HG02852 (cell line): Measurements from ENCODE around the gene NHERF2.
A peak's percentile ranks its signal among the peaks of the same experiment; 100 is the strongest.

ENCODE experiments used
- ATAC-seq: cut with Tn5 transposase; IDR thresholded peaks from one replicate; pipeline ENCODE4 v1.9.1; 2021; ENCODE audit warnings: mild to moderate bottlenecking, moderate library complexity; ENCODE audit not compliant: unreplicated experiment

Gene NHERF2

GRCh38 chr16:2026461-2027023 lies at the start of gene NHERF2:
Gene NHERF2 (plus strand): TSS chr16:2026902. CDS start chr16:2027006, 104 bp downstream.
- ATAC-seq, result no peak

GRCh38 chr16:1976951-1977874 lies 49.5 kb upstream of the NHERF2 start:
- ATAC-seq, result no peak

- no peak for ATAC-seq
These were observed 48.8 kb upstream of the NHERF2 start for GRCh38 chr16:1977875-1978268.

GRCh38 chr16:1978476-1979120 lies 48.1 kb upstream of the NHERF2 start:
- no peak for ATAC-seq

- ATAC-seq, result no peak
These were observed 47.3 kb upstream of the NHERF2 start for GRCh38 chr16:1979271-1980029.

GRCh38 chr16:1980030-1980769 lies 46.5 kb upstream of the NHERF2 start:
- ATAC-seq, result no peak

- no peak for ATAC-seq
These were observed 46.0 kb upstream of the NHERF2 start for GRCh38 chr16:1980770-1981087.

GRCh38 chr16:1981398-1981836 lies 45.3 kb upstream of the NHERF2 start, which contains the start of gene NOXO1:
Gene NOXO1 (minus strand): TSS chr16:1981469. CDS start chr16:1981179, 290 bp downstream.
- no peak for ATAC-seq

- no peak for ATAC-seq
These were observed 44.7 kb upstream of the NHERF2 start for GRCh38 chr16:1982013-1982433.

- no peak for ATAC-seq
These were observed 43.6 kb upstream of the NHERF2 start for GRCh38 chr16:1982991-1983543.

GRCh38 chr16:1983544-1984346 lies 43.0 kb upstream of the NHERF2 start, which contains the start of gene GFER:
Gene GFER (plus strand): TSS chr16:1984193. CDS start chr16:1984219, 26 bp downstream.
- peak; percentile 62 for ATAC-seq

- no peak for ATAC-seq
These were observed 42.1 kb upstream of the NHERF2 start for GRCh38 chr16:1984347-1985225.

GRCh38 chr16:1985466-1986150 lies 41.1 kb upstream of the NHERF2 start:
- ATAC-seq, result no peak

GRCh38 chr16:1987198-1987597 lies 39.5 kb upstream of the NHERF2 start:
- no peak for ATAC-seq

- ATAC-seq, result no peak
These were observed 37.2 kb upstream of the NHERF2 start, which contains the start of gene SYNGR3 for GRCh38 chr16:1989209-1990100. Gene SYNGR3 (plus strand): TSS chr16:1989970. CDS start chr16:1990103, 133 bp downstream.

GRCh38 chr16:1990101-1990350 lies 36.7 kb upstream of the NHERF2 start:
- no peak for ATAC-seq
